Thoracic aorta (tissue), 2 donors: ENCODE measurements around the gene CCDC116. TPM values are rescaled to one million over a fixed set of nuclear protein-coding genes. Genes with fewer than 3 reads are reported as not detected.

ENCODE experiments used
- ATAC-seq: fragments of 150-250 bp; one replicate; pipeline ENCODE4 v1.8.0; 2017; ENCODE audit warnings: low read depth; ENCODE audit not compliant: insufficient number of reproducible peaks, low FRiP score
- DNase-seq: peaks from one replicate; pipeline ENCODE4 v3.0.0-alpha.2; 2020; ENCODE audit warnings: low spot score
- H3K27ac ChIP-seq, 2 donors: fragments of 200-600 bp; sonication (generic); 1 replicate in 1 of 2; 2 replicates in 1 of 2; pipeline ENCODE4 v1.5.1; 2016; ENCODE audit warnings: mild to moderate bottlenecking in 2 of 2, moderate library complexity in 2 of 2
- H3K27me3 ChIP-seq: fragments of 200-600 bp; sonication (generic); replicated peaks from 2 replicates; pipeline ENCODE4 v1.6.0; 2016; ENCODE audit warnings: mild to moderate bottlenecking; ENCODE audit not compliant: insufficient read depth
- H3K36me3 ChIP-seq: fragments of 200-600 bp; sonication (generic); one replicate; pipeline ENCODE4 v1.5.1; 2016
- H3K4me1 ChIP-seq, 2 donors: fragments of 200-600 bp; sonication (generic); 1 replicate in 1 of 2; 2 replicates in 1 of 2; pipeline versions ENCODE4 v1.5.1 to v1.6.0; 2016; ENCODE audit warnings: low read depth in 2 of 2, mild to moderate bottlenecking in 1 of 2; ENCODE audit not compliant: control insufficient read depth in 1 of 2
- H3K4me3 ChIP-seq: fragments of 200-600 bp; sonication (generic); 2 replicates; pipeline ENCODE4 v1.5.1; 2016; ENCODE audit warnings: mild to moderate bottlenecking
- H3K9me3 ChIP-seq: fragments of 200-600 bp; sonication (generic); 2 replicates; pipeline ENCODE4 v1.5.1; 2016
- total RNA-seq, 2 donors: library from RNA; depleted of rRNA; stranded (reverse); fragments of >200 nt; gene quantifications; one replicate each; pipeline versions ENCODE4 v1.1.0 to v1.2.3, GENCODE V29; 2016
- TF ChIP-seq, protein P1 (sequence below): fragments of 200-600 bp; sonication (generic); IDR thresholded peaks from one replicate; pipeline ENCODE4 v1.5.1; 2019; ENCODE audit warnings: antibody characterized with exemption

The CCDC116 gene
- total RNA-seq, 2 donors from 2014 or later: 0.71 TPM; not detected in 1

DNA sequence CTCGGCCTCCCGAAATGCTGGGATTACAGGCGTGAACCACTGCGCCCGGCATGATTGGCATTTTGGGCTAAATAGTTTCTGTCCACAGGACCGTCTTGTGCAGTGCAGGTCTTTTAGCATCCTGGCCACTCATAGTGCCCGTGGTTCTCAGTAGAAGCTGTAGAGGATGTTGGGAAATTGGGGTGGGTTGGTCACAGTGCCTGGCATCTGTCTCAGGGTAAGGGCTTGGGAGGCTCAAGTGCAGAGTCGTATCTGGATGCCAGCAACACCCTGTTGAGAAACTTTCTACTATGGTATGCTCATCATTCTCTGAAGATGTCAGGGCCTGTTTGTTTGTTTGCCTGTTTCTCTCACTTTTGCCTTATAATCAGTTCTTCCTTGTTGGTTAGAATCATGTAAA is 43.2 kb upstream of the CCDC116 start:
- no peak overlapping the region for H3K4me3 ChIP-seq
- peaks cover 15% of the 10 kb centered on the region for H3K36me3 ChIP-seq
- no peaks in the 10 kb centered on the region for H3K27me3 ChIP-seq
- peaks cover 29 to 63% of the 10 kb centered on the region in 2 donors for H3K4me1 ChIP-seq
- no peak overlapping the region for H3K27ac ChIP-seq
- TF ChIP-seq, protein P1, sequence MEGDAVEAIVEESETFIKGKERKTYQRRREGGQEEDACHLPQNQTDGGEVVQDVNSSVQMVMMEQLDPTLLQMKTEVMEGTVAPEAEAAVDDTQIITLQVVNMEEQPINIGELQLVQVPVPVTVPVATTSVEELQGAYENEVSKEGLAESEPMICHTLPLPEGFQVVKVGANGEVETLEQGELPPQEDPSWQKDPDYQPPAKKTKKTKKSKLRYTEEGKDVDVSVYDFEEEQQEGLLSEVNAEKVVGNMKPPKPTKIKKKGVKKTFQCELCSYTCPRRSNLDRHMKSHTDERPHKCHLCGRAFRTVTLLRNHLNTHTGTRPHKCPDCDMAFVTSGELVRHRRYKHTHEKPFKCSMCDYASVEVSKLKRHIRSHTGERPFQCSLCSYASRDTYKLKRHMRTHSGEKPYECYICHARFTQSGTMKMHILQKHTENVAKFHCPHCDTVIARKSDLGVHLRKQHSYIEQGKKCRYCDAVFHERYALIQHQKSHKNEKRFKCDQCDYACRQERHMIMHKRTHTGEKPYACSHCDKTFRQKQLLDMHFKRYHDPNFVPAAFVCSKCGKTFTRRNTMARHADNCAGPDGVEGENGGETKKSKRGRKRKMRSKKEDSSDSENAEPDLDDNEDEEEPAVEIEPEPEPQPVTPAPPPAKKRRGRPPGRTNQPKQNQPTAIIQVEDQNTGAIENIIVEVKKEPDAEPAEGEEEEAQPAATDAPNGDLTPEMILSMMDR: no peak
- no peak for DNase-seq
- ATAC-seq: no peak
- H3K9me3 ChIP-seq: no peaks in the 10 kb centered on the region

DNA sequence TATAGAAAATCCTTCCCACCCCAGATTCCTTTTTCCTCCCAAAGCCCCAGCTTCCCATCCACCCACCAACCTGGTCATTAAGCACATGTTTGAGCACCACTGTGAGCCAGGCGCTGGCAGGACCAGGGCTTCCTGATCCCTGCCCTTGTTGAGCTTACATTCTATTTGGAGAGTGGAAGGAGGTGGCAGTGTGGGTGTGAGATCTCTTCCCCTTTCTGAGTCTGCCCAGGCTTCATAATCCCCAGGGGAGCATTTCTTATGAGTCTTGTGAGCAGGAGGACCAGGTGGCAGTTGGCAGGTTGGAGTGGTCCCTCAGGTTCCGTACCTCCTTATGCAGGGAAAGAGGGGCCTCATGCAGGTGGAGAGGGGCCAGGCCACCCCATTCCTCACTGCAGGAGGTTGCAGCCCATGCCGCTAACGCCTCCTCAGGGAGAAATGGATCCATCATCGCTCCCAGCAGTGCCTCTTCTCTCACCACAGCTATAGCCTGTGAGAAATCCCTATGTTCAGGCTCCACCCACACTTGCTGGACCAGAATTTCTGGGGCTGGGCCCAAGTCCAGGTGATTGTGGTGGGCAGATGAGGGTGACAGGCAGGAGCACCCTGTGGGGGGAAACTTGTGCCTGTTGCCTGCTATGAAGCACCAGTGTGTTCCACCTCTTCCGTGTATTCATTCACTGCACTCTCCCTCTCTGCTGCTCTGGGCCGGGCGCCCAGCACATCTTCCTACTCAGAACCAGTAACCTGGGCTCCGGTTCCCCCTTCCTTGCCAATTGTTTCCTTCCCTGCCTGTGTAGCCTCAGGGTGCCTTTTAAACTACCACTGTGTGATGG is 41.5 kb upstream of the CCDC116 start:
- ATAC-seq: no peak
- DNase-seq: no peak
- Histone ChIP-seq H3K27me3 (no peaks in the 10 kb centered on the region), H3K4me3 (no peak overlapping the region), H3K27ac (peak overlapping the region; percentile 37 to 55), H3K9me3 (no peaks in the 10 kb centered on the region), H3K4me1 (peaks cover 29 to 63% of the 10 kb centered on the region in 2 donors), H3K36me3 (peaks cover 15% of the 10 kb centered on the region)
- TF ChIP-seq, protein P1: no peak

DNA sequence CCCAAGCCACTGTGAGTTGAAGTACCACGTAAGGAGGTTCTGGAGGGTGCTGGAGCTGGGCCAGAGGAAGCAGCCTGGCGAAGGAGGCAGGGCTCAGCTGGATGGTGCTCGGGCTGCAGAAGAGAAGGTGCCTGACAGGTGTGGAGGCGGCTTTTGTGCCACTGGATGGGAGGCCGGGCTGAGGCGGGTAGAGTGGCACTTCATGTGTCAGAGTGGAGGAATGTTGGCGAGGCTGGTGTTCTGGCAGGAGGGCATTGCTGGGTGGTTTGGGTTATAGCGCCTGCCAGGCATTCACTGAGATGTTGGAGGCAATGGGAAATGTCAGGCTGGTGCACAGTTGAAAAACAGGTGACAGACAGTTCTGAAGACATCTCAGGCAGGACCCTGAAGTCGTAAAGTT is 40.9 kb upstream of the CCDC116 start:
- Histone ChIP-seq H3K4me3 (no peak overlapping the region), H3K27me3 (no peaks in the 10 kb centered on the region), H3K4me1 (peaks cover 29 to 63% of the 10 kb centered on the region in 2 donors), H3K27ac (peak overlapping the region; percentile 37 to 55), H3K9me3 (no peaks in the 10 kb centered on the region), H3K36me3 (peaks cover 15% of the 10 kb centered on the region)
- TF ChIP-seq, protein P1: no peak
- DNase-seq (peak; percentile 18), ATAC-seq (no peak)

DNA sequence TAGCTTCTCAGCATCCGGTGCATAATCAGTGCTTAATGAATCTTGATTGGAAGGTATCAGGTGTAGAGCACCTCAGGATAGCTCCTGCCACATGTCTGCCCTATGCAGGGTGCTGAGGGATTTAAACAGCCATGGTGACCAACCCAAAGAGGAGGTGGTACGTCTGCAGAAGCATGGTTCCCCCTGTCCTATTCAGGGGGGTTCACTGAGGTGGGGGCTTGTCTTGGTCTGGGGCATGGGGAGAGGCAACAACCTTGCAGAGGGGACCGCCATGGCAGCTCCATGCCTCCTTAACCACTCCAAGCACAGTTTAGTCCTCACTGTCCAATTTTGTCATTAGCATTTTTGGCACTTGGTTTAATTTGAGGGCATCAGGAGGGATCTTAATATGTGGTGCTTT is 40.1 kb upstream of the CCDC116 start:
- TF ChIP-seq, protein P1: no peak
- Histone ChIP-seq H3K9me3 (no peaks in the 10 kb centered on the region), H3K27me3 (no peaks in the 10 kb centered on the region), H3K36me3 (peaks cover 15% of the 10 kb centered on the region), H3K4me3 (no peak overlapping the region), H3K27ac (no peak overlapping the region), H3K4me1 (peaks cover 29 to 61% of the 10 kb centered on the region in 2 donors)
- DNase-seq (no peak), ATAC-seq (no peak)

DNA sequence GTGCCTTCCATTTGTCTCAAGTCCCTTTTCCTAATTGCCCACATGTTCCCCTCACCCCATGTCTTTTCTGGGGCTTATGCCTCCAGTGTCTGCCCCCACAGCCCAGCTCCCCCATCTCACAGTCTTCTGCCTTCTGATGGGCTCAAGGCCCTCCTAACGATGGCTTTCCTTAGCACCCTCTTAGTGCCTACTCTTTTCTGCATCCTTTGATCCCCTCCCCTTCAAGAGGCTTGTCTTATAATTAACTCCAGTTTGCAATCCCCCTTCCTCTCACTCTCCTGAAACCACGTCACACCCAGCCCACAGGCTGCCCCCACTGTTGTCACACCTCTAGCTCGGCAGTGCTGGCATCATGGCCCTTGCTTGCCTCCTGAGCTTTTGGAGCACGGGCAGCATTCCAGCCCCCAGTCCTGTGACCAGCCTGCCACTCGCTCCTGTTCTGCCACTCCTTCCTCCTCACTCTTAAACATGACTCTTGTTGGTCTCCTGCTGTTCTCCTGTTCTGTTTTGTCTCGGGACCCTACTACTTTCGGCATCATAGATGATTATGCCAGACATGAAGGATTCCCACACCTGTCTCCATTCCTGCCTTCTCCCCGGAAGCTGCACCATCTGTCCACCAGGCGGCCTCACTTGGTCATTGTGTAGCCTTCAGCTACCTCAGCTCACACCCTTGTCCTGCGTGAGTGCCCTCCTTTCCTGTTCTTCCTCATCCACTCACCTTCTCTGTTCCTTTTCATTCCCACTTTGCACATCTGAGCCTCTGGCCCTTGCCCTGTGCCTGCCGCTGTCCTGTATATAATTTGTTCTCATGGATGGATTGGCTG is 38.9 kb upstream of the CCDC116 start:
- Histone ChIP-seq H3K27me3 (no peaks in the 10 kb centered on the region), H3K4me3 (no peak overlapping the region), H3K4me1 (peaks cover 21 to 51% of the 10 kb centered on the region in 2 donors), H3K9me3 (no peaks in the 10 kb centered on the region), H3K36me3 (peaks cover 15% of the 10 kb centered on the region), H3K27ac (no peak overlapping the region)
- TF ChIP-seq, protein P1: no peak
- no peak for DNase-seq
- no peak for ATAC-seq
